A549 (cell line): ENCODE results near the gene PM20D1.

Source experiments
- BHLHE40 ChIP-seq: IDR thresholded peaks from 2 replicates; pipeline ENCODE4 v1.6.1; 2012; ENCODE audit warnings: low read depth, low read length, inconsistent platforms
- CHD4 ChIP-seq: fragments of 200-600 bp; sonication (generic); IDR thresholded peaks from 2 replicates; pipeline ENCODE4 v1.6.1; 2016; ENCODE audit warnings: antibody characterized with exemption, mild to moderate bottlenecking, borderline replicate concordance
- JUN ChIP-seq, 2 experiments: fragments of >200 bp; sonication (Bioruptor Twin); formaldehyde crosslinking; IDR thresholded peaks; 2 replicates in 1 of 2; 3 replicates in 1 of 2; pipeline ENCODE4 v1.6.1; 2016 to 2017
- JUNB ChIP-seq: fragments of >200 bp; sonication (Bioruptor Twin); formaldehyde crosslinking; IDR thresholded peaks from 2 replicates; pipeline ENCODE4 v1.6.1; 2016
- MAZ ChIP-seq: fragments of 150-350 bp; IDR thresholded peaks from 2 replicates; pipeline ENCODE4 v1.6.1; 2014; ENCODE audit warnings: antibody characterized with exemption, low read depth, low read length, borderline replicate concordance
- MYC ChIP-seq: IDR thresholded peaks from 2 replicates; pipeline ENCODE4 v1.6.1; 2012; ENCODE audit warnings: mild to moderate bottlenecking, inconsistent platforms, low read length, improper control_type of control experiment, borderline replicate concordance
- NR3C1 ChIP-seq: fragments of >200 bp; sonication (Bioruptor Twin); formaldehyde crosslinking; IDR thresholded peaks from 3 replicates; pipeline ENCODE4 v1.6.1; 2017
- POLR2A ChIP-seq: IDR thresholded peaks from 2 replicates; pipeline ENCODE4 v1.6.1; 2012; ENCODE audit warnings: mild to moderate bottlenecking, low read length
- POLR2AphosphoS2 ChIP-seq: conservative IDR thresholded peaks from 2 replicates; pipeline ENCODE4 v1.6.1; 2012; ENCODE audit warnings: low read length, improper control_type of control experiment, inconsistent platforms
- RAD21 ChIP-seq, 2 experiments: fragments of >200 bp in 1 of 2; sonication (Bioruptor Twin) in 1 of 2; formaldehyde crosslinking in 1 of 2; IDR thresholded peaks in 1 of 2; conservative IDR thresholded peaks in 1 of 2; 2 replicates in 1 of 2; 3 replicates in 1 of 2; pipeline ENCODE4 v1.6.1; 2012 to 2018; ENCODE audit warnings: inconsistent platforms in 1 of 2
- TF ChIP-seq, protein P1 (sequence below): fragments of 450-650 bp; IDR thresholded peaks from 2 replicates; pipeline ENCODE4 v1.6.1; 2014; ENCODE audit warnings: antibody characterized with exemption
- TF ChIP-seq, protein P2 (sequence below): fragments of >200 bp; sonication (Bioruptor Twin); formaldehyde crosslinking; IDR thresholded peaks from 3 replicates; pipeline ENCODE4 v1.5.1; 2016
- TF ChIP-seq, protein P3 (sequence below): fragments of 200-600 bp; sonication (generic); IDR thresholded peaks from 2 replicates; pipeline ENCODE4 v1.6.1; 2016; ENCODE audit warnings: antibody characterized with exemption, mild to moderate bottlenecking, moderate library complexity
- TF ChIP-seq, protein P4 (sequence below): IDR thresholded peaks from 2 replicates; pipeline ENCODE4 v1.6.1; 2012

DNA sequence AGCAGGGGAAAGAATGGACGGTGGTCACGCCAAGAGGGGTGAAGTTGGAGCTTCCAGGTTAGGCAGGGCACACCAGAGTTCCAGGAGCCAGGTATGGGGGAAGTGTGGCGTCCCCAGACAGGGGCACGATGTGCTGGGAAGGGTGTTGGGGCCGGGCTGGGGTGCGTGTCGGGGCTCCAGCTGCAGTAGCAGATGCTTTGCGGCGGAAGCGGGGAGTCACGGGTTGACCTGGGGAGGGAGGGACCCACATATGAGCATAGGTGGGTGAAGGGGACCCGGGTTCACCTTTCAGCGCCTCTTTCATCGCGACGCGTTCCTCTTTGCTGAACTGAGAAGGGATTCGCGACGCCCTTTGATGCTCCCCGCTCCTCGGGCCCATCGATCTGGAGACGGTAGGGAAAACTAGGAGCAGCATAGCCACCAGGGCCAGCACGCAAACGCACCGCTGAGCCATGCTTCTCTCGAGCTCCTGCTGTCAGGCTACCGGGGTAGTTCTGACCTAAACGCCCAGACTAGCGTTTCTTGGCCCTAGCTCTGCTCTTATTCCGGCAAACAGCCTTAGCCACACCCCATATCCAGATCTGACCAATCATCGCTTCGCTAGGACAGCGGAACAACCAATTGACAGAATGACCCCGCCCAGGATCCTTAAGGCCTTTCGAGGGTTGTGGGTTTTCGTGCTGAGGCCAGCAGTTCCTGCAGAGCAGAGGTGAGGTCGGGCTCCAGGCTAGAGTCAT is at the start of gene PM20D1:
- TF ChIP-seq, protein P1, sequence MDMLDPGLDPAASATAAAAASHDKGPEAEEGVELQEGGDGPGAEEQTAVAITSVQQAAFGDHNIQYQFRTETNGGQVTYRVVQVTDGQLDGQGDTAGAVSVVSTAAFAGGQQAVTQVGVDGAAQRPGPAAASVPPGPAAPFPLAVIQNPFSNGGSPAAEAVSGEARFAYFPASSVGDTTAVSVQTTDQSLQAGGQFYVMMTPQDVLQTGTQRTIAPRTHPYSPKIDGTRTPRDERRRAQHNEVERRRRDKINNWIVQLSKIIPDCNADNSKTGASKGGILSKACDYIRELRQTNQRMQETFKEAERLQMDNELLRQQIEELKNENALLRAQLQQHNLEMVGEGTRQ = no peak
- TF ChIP-seq POLR2A = no peak
- TF ChIP-seq BHLHE40 = no peak
- TF ChIP-seq, protein P2, sequence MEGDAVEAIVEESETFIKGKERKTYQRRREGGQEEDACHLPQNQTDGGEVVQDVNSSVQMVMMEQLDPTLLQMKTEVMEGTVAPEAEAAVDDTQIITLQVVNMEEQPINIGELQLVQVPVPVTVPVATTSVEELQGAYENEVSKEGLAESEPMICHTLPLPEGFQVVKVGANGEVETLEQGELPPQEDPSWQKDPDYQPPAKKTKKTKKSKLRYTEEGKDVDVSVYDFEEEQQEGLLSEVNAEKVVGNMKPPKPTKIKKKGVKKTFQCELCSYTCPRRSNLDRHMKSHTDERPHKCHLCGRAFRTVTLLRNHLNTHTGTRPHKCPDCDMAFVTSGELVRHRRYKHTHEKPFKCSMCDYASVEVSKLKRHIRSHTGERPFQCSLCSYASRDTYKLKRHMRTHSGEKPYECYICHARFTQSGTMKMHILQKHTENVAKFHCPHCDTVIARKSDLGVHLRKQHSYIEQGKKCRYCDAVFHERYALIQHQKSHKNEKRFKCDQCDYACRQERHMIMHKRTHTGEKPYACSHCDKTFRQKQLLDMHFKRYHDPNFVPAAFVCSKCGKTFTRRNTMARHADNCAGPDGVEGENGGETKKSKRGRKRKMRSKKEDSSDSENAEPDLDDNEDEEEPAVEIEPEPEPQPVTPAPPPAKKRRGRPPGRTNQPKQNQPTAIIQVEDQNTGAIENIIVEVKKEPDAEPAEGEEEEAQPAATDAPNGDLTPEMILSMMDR = no peak
- TF ChIP-seq RAD21 (conservative IDR thresholded peaks at IDR 0.05 in 1 of 2, IDR thresholded peaks at IDR 0.05 in 1 of 2) = no peak
- TF ChIP-seq JUN (IDR thresholded peaks at IDR 0.05) = no peak
- no peak for TF ChIP-seq MYC
- no peak for TF ChIP-seq JUNB
- TF ChIP-seq NR3C1 = no peak
- TF ChIP-seq, protein P3, sequence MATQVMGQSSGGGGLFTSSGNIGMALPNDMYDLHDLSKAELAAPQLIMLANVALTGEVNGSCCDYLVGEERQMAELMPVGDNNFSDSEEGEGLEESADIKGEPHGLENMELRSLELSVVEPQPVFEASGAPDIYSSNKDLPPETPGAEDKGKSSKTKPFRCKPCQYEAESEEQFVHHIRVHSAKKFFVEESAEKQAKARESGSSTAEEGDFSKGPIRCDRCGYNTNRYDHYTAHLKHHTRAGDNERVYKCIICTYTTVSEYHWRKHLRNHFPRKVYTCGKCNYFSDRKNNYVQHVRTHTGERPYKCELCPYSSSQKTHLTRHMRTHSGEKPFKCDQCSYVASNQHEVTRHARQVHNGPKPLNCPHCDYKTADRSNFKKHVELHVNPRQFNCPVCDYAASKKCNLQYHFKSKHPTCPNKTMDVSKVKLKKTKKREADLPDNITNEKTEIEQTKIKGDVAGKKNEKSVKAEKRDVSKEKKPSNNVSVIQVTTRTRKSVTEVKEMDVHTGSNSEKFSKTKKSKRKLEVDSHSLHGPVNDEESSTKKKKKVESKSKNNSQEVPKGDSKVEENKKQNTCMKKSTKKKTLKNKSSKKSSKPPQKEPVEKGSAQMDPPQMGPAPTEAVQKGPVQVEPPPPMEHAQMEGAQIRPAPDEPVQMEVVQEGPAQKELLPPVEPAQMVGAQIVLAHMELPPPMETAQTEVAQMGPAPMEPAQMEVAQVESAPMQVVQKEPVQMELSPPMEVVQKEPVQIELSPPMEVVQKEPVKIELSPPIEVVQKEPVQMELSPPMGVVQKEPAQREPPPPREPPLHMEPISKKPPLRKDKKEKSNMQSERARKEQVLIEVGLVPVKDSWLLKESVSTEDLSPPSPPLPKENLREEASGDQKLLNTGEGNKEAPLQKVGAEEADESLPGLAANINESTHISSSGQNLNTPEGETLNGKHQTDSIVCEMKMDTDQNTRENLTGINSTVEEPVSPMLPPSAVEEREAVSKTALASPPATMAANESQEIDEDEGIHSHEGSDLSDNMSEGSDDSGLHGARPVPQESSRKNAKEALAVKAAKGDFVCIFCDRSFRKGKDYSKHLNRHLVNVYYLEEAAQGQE = no peak
- no peak for TF ChIP-seq POLR2AphosphoS2
- TF ChIP-seq CHD4 = no peak
- TF ChIP-seq MAZ = no peak
- TF ChIP-seq, protein P4, sequence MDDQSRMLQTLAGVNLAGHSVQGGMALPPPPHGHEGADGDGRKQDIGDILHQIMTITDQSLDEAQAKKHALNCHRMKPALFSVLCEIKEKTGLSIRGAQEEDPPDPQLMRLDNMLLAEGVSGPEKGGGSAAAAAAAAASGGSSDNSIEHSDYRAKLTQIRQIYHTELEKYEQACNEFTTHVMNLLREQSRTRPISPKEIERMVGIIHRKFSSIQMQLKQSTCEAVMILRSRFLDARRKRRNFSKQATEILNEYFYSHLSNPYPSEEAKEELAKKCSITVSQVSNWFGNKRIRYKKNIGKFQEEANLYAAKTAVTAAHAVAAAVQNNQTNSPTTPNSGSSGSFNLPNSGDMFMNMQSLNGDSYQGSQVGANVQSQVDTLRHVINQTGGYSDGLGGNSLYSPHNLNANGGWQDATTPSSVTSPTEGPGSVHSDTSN = no peak
